NOMO-1 treated with dmso at 0.1 percent for 144 hours (cell line): ENCODE data around the gene KCNA1.
"Not testable (repeated sequence)": the region's sequence is repeated elsewhere in the genome, so short reads cannot be mapped to it uniquely, and the experiment has no call there.

ENCODE experiments used
- DNase-seq: peaks from one replicate; lab custom pipeline; 2025; ENCODE audit not compliant: unreplicated experiment; lab: John Stamatoyannopoulos, UW

Gene KCNA1

DNA sequence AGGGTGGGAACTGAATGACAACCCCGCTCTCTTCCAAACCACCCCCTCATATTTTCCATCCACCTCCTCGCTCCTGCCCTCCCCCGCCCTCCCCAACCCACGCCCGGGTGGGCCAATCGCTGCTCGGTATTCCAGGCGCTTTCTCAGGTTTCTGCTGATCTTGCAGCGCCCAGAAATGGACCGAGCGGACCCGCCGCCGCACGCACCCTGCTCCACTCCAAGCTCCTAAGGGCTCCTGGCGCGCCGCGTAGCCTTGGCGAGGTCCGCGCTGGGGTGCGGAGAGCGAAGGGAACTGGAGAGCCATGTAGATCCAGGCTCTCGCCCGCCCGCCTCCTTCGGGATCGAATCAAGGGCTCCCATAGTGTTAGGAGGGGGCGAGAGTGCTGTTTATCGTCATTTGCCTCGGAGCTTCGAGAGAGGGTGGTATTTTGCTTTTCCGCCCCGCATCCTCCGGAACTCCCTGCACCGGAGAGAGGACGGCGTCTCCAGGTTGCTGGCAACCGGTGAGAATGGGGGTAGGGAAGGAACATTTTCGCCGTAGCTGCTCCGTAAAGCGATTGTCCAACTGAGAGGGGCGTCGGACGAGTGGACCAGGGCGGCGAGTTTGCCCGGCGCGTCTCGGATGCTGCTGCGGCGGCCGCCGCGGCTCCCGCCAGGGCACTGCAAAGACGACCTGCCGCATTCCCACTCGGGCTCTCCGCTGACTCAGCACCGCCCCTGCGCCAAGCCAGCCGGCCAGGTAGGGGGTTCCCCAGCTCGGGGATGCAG is at the start of gene KCNA1:
Gene KCNA1, plus strand, starts transcription at position 172 of the 768 bp plus-strand sequence. CDS start 1,474 bp downstream, outside the sequence.
- DNase-seq: no peak

DNA sequence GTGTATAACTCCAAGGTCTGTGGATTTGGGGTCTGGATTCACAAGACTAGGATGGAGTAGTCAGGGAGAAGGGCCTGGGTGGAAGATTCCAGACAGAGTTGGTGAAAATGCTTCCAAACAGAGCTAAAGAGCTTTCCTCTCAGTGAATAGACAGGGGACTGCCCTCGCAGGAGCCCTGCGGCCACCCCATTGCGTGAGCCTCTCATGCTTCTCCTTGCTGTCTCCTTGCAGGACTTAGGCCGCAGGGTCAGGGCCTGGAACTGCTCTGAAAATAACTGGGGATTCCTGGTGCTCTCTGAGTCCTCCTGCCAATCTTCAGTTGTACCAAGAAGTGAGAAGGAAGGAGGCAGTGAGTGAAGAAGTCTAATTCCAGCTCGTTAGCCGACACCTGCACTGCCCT is 49.0 kb upstream of the KCNA1 start:
- DNase-seq: no peak

DNA sequence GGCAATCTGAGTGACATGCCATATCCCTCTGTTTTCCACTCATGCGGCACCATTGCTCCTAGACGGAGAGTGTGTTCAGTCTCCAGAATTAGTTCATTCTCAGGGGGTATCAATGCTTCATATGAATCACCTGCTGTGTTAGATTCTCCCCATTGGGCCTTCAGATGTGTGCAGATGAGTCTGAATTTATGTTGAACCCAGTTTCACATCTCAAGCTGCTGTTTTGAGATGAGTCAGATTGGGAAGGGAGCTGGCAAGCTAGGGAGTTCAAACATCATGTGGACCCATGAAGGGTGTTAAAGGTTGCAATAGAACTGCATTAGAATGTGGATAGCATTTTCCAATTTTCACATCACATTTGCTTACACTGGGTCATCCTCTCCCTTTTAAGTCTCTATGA is 46.9 kb upstream of the KCNA1 start:
- no peak for DNase-seq

DNA sequence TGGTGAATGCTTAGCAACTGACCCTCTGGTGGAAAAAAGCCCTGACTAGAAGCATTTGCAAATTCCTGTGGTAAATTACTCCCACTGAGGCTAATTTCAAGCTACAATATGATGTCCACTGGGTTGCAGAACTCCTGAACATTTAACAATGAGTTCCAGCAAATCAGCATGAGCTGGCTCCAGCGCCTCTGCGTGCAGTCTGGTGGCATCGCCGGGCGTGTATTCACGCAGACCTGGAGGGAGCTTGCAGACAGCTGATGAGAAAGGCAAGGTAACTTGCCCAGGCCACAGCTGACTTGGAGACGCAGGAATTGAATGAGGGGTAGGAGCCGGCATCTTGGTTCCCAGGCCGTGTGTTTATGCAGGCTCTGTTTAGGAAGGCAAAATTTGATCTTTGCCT is 45.1 kb upstream of the KCNA1 start:
- DNase-seq: no peak

DNA sequence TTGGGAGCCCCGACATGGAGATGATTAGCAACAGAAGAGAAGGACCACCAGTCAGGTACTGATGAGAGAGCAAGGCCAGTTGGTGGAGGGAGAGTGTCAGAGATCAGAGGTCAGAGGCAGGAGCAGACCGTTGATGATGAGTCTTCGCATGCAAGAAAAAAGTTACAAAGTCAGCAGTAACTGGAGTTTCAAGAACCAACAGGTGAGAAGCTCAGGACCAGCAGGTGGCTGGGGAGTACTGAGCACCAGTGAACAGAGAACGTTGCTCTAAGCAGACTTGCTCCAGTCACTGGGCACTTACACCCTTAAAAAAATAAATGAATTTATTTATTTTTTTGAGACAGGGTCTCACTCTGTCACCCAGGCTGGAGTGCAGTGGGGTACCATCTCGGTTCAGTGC is 44.5 kb upstream of the KCNA1 start:
- no peak for DNase-seq

DNA sequence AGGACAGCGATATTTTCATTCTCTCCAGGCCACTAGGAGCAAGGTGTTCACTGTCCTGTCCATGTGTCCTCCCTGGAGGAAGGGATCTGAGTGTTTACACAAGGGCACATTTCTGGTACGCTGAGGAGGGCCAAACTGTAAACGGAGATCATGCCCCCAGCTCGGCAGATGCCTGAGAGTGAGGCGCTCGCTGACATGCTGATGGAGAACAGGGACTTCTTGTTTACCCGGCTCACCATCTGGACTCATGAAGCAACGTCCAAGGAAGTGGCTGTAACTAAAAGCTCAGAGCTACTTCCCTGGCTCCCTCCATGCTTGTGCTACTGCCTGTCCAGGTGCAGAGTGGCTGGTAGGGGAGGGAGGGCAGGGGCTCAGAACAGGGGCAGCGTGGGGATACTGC is 43.4 kb upstream of the KCNA1 start:
- no peak for DNase-seq

DNA sequence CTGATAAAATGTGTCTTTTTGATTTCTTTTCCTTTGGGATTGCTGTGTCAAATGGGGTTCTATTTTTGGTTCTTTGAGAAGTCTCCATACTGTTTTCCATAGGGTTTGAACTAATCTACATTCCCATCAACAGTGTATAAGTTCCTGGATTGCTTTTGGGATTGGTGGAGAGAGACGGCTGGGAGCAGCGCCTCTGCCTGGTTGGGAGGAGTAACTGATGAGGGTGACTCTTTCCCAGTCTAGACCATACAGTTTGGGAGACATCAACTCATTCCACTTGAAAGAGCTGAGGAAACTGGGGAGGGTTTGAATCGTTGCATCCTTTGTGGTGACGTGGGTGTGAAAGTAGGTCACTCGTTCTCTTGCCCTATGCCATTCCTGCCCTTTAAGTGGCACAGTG is 42.3 kb upstream of the KCNA1 start:
- DNase-seq: no peak

DNA sequence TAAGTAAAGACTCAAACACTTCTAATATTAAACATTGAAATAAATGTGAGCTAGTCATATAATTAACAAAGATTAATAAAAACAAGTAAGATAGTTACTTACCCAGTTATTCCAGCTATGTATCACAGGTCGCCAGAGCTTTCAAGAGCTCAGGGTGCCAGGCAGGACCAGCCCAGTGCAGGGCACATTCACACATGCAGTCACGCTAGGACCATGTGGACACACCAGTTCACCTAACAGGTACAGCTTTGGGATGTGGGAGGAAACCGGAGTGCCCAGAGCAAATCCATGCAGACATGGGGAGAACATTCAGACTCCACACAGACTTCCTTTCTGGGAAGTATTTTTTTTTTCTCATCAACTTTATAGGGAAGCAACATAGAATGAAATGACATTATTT is 39.3 kb upstream of the KCNA1 start:
- DNase-seq: no peak

DNA sequence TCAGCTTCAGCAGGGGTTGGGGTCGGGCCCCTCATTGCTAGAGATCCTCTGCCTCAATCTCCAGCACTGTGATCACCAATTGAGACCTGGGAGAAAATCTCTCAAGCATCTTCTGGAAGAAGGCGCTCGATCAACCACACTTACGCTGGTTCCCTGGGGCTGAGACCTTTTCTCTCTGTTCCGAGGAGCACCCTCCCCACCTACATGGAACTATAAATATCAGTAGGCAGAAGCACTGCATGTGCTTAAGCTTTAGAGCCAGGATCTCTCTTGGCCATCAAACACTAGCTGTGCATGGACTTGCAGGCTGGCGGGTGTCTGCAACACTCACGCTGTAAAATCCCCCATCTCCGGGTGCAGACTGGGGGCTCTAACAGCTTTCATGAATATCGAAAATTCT is 38.2 kb upstream of the KCNA1 start:
- DNase-seq: no peak

DNA sequence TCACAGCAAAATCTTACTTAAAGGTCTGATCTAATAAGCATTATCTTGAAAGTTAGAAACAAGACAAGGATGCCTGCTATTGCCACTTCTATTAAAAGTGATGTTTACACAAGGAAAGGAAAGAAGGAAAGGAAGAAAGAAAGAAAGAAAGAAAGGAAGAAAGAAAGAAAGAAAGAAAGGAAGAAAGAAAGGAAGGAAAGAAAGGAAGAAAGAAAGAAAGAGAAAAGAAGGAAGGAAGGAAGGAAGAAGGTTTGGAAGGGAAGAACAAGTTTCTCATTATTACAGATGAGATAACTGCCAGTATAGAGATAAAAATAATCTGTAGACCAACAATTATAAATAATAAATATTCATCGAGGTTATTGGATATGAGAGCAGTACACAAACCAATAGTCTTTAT is 35.8 kb upstream of the KCNA1 start:
- DNase-seq: no peak

DNA sequence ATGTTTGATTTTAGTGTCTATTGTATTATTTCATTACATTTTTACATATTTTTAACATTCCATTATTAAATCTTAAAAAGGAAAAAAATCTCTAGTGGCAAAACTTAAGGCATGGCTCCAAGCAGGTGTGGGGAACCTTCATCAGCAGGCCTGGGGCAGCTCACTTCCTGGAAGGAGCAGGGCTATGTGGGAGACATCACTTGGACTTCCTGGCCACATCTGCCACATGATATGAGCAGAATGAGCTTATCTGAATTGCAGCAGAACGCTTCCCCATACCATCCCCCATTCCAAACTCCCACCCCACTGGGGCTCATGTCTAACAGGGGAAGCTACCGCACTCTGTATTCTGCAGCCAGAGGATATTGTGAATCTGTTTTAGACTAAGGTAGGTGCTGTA is 35.0 kb upstream of the KCNA1 start:
- no peak for DNase-seq

DNA sequence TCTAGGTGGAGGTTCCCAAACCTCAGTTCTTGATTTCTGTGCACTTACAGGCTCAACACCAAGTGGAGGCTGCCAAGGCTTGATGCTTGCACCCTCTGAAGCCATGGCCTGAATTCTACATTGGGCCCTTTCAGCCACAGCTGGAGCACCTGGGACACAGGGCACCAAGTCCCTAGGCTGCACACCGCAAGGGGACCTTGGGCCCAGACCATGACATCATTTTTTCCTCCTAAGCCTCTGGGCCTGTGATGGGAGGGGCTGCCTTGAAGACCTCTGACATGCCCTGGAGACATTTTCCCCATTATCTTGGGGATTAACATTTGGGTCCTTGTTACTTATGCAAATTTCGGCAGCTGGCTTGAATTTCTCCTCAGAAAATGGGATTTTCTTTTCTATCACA is 30.2 kb upstream of the KCNA1 start:
- DNase-seq: not testable (repeated sequence)

DNA sequence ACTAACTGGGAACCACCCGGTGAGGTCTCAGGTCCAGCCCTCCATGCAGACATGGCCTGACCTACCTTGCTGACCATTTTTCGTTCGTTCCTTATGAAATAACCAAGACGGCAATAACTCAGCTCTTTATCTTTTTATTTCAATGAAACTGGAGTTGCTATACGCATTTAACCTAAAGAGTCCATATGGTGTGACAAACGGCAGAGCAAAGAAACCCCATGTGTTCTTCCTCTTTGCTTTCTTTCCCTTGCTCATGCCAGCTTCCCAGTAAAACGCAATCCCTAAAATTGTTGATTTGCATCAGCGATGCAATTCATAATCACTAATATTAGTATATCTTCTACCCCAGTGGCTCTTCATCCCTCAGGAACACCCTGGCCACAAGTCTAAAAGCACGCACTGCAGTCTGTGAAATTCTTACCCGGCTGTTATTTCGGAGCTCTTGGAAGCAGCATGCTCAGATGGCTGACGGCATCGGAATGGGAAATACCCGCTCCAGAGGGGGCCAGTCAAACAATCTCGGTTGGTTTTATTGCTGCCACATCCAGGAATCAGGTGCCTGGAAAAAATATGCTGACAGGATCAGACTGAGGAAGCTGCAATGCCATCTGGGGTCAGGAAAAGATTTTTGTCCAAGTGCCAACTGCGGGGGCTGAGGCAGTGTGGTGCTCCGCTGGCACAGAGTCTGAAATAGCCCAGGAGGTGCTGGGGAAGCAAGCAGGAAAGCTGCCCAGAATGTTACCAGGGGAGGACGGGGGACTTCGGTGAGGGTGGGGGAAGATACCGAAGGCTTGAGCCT is 28.2 kb upstream of the KCNA1 start:
- no peak for DNase-seq

DNA sequence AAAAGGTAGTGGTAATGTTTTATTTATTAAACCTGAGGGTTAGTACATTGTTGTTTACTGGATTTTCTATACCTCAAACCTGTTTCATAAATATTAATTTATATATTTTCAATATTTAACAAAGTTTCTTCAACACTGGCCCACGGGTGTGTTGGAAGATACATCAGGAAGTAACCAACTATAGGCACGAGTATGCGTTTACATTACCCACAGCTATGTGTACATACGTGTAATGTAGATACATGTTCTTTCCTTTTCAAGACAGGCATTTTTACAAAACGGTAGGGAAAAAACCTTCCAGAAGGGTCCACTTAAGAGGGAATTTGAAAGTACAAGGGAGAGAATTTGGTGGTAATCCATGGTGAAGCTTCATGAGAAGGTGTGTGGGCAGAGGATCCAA is 17.8 kb upstream of the KCNA1 start:
- no peak for DNase-seq

DNA sequence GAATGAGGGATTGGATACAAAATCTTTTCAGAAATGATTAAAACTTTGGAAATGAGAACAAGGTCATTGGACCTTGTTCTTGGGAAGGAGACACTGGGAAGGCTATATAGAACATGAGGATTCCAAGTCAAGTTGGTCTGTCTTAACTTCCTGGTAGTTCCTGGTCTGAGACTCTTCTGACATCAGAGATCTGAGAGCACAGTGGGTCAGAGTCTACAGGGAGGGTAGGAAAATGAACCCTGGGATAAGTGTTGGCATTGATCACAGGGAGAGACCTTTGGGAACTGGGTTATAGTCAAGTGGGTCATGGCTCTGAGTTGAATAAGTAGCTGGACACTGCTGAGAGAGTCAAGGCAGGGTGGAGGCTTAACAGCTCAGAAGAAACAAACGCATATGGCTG is 17.3 kb upstream of the KCNA1 start:
- no peak for DNase-seq

DNA sequence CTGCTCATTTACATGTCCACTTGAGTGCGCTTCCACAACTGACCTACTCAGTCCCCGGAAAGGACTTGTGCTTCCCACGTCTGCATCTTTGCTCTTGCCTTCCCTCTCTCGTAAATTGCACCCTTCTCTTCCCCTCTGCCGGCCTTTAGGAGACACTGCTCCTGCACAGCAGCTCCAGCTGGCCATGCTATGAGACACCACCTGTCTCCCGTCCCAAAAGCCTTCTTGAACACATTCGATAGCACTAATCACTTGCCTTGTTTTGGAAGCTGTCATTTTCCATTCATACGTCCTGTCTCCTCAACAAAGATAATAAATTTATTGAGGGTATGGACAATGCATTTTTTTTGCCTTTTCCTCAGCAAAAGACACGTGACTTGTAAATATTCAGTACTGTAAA is 15.7 kb upstream of the KCNA1 start:
- DNase-seq: no peak

DNA sequence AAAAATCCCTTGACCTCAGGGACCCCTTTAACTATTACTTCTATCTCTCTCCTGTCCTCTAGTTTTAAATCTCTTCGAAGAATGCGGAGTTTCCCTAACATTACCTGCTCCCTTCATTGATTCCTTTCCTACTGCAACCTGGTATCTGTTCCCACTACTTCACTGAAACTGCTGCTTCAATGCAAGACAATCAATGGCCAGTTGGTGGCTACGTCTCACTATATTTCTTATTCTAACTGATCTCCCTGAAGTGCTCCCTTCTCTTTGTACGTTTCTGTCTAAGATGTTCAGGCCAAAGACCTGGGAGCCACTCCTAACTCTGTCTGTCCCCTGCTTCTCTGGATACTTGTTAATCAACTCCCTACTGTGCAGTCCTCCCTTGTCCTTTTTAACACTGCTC is 10.3 kb upstream of the KCNA1 start:
- DNase-seq: no peak

DNA sequence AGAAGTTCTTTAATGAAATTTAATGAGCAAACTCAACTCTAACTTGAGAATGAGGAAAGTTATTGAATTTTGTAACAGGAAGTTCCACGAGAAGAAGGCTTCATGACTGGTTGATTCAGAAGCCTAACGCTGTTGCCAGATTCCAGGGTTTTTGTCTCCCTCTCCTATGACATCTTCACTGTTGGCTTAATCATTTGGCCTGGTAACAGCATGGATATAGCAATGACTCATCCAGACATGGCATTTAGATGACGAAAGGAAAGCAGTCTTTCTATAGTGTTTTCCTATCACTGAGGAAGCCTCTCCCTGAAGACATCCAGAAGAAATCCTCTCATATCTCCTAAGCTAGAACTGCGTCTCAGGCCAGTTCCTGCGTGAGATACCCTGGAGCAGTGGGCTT is 9.4 kb upstream of the KCNA1 start:
- DNase-seq: no peak

DNA sequence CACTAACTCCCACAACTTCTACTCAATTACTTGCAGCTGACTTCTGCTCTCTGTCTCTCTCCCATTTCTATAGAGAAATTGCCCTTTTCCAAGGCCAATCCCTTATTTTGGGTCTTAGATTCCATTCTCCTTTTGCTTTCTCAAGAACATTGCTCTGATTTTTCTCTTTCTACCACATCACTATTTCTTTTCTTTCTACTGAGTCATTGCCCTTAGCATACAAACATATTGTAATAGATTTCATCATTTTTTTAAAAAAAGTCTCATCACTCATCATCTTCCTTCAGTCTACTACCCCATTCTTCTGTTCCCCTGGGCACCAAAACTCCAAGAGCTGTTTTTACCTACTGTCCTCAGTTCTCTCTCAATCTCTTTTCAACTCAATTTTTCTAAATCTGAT is 4.4 kb upstream of the KCNA1 start:
- no peak for DNase-seq

DNA sequence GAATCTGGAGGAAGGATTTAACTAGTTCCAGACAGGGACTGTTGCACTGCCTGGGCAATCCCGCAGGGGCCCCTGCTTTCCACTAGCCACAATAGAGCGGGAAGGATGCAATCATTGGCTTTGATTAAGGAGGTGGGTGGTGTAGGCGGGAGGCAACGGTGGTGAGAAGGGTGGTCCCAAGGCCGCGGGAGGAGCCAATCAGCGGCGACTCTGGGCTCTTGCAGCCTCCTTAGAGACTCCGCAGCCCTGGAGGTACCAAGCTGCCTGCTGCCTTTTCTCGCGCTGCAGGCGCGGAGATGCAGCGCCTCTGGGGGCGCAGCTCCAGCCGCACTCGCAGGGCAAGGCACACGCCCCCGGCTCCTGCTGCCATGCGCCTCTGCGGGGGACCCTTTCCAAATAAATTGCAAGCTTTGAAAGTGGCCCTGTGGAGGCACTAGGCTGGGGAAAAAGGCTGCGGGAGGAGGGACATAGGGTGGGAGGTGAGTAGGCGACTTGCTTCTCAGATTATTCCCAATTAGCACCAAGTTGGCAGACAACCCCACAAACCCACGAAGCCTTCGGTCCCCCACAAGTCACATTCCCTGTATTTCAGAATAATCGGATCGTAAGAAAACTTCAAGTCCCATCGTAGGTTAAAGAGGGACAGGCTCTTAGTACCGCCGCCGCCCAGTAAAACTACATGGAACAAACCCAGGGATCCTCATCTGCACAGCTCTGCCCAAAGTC is 858 bp upstream of the KCNA1 start:
- DNase-seq: no peak

DNA sequence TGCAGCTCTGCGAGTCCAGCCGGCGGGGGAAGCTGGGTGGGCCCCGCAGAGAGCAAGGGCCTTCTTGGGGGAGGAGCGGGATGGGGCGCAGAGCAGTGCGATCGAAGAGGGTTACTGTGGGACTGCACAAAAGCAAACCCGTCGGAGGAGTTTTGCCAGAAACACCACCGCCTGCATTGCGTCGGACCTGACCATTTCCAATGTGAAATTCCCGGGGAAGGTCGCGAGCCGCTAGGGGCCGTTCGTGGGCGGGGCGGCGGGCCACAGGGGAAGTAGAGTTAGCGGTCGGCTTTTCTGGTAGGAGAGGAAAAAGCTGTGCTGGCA is 333 bp upstream of the KCNA1 start:
- no peak for DNase-seq
